NCI-H748 treated with DMSO at 0.1 percent for 48 hours (cell line): Measurements from ENCODE around the gene ZNF189.

Source experiments
- DNase-seq: peaks from one replicate; lab custom pipeline; 2025; lab: John Stamatoyannopoulos, UW

Gene ZNF189

GRCh38 chr9:101419863-101420262 is 21.2 kb downstream of the ZNF189 start:
- no peak for DNase-seq

DNA sequence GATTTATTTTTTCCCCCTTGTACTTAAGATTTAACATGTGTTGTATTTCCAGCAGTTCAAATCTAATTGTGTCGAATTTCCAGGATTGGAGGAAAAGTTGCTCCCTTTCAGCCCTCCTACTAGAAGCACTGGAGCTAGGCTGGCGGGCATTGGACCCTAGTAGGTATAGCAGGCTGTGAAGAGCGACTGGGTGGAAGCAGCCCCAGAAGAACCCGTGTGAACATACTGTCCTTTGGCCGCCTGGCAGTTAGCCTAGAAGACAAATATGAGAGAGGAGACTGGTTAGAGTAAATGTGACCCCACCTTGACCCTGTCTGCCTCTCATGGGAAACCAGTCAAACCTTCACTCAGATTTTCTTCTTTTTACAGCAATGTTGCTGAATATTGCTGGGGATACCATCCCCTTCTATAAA is 23.0 kb downstream of the ZNF189 start:
- DNase-seq: no peak

DNA sequence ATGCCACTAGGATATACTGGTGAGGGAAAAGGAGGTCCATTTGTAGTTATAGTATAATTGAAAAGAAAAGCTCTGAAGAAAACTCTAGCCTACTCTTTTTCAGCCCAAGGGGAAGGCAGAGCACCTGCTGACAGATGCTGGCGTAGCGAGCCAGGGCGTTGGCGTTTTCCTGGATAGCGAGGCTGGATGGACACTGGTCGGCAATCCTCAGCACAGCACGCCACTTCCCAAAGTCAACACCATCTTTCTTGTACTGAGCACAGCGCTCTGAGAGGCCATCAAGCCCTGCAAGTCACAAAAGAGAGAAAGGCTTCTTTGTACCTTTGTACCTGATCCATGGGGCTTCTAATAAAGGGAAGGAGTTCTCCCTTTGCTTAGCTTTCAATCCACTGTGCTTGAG is 28.7 kb downstream of the ZNF189 start:
- no peak for DNase-seq

DNA sequence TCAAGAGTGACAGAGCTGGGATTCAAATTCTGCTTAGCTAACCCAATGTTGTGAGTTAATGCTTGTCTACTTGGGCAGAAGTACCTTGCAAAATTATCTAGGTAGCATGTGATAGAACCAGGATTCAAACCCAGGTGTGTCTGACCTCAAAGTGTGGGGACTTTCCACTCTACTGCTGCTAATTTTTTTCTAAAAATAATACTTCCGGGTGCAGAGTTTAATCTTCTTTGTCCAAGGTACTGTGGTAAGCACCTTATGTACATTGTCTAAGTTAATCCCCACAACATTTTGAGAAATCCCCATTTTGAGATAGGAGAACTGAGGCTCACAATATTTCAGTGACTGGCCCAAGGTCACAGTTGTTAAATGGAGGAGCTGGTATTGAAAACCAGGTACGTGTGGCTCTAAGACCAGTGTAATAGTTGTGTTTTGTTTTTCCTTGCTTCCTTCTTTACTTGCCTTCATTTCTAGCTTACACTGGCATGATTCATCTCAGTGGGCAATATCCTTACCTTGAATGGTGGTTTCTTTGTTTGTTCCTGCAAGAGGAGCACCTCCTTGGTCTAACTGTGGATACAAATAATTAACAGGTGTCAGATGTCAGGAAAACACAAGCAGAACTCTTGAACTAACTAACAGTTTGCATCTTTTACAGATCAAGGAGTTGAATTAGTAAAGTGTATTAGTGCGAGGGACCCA is 29.5 kb downstream of the ZNF189 start:
- no peak for DNase-seq

- no peak for DNase-seq
Measured at GRCh38 chr9:101428909-101429308, 30.3 kb downstream of the ZNF189 start.

GRCh38 chr9:101429736-101430135 is 31.1 kb downstream of the ZNF189 start:
- no peak for DNase-seq

DNA sequence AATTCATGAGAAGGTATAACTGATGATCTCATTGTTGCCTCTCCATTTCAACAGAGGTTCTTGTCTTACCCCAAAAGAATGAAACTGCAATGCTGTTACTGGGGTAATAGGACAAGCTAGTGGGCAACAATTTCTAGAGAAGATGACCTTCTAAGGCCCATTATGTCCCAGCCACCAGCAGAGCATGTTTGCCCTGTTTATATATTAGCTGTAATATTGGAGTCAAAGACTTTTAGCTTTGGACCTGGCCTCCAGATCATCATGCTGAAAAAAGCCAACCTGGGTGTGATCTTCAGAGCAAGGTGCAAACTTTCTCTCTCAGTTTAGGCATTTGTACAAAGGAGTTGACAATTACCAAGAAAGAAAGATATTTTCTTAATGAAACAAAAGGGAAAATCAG is 33.5 kb downstream of the ZNF189 start:
- no peak for DNase-seq

GRCh38 chr9:101432740-101433139 is 34.1 kb downstream of the ZNF189 start:
- DNase-seq: no peak

- no peak for DNase-seq
Measured at GRCh38 chr9:101433229-101433628, 34.6 kb downstream of the ZNF189 start.

- DNase-seq: no peak
Measured at GRCh38 chr9:101434998-101435397, 36.3 kb downstream of the ZNF189 start.

DNA sequence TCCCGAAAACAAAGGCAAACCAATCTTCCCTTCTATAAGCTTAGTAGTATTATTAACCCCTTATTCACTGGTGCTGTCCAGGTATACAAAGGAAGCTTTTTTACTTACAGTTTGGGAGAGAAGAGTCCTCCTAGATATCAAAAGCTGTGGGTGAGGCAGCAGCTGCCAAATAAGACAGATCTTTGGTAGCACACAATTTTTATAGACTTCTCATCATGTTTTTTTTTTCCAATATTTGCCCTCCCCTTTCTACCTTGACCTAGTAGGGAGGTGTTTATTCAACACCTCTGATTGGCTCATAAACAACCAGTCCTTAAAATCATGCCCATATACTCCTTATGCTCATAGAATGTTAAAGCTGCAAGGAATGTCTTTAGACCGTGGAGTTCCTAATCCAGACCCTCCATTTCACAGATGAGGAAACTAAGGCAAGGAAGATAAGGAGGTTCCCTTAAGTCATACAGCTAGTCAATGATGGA is 37.0 kb downstream of the ZNF189 start, which contains the start of gene ALDOB:
ALDOB (minus strand) TSS at position 174 of the 479 bp plus-strand sequence. CDS start 4,887 bp downstream, outside the sequence.
- DNase-seq: no peak

DNA sequence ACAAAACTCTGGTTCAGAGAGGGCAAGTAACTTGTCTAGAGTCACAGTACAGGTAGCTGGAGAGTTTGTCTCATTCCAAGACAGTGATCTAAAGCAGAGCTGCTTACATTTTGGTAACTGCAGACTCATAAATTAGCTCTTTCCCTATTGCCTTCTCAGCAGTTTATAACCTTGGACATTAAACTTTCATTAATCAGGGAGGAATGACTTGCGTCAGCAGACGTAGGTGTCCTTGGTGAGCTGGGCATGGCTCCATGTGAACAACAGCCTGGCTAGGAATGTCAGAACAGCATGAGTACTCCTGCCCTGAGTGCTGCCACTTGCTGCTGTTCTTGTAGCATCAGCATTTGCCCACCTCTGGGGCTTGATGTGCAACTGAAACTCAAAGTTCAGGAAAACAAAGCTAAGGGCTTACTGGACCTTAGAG is 39.2 kb downstream of the ZNF189 start:
- no peak for DNase-seq

DNA sequence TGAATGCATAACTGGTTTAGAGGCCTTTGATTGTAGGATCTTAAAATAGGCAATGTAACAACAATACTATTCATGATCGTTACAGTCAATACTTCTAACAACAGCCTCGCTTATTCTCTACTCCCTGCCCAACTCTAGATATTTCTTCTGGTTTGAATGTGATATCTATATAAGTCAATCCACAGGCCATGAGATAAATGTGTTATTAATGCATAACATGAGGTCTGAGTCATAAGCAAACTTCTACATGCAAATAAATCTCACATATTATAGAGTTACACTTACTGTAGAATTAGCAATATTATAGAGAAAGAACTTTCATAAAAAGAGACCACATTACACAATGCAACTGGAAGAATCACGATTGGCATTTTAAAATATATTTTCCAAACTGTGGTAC is 39.9 kb downstream of the ZNF189 start:
- DNase-seq: no peak

DNA sequence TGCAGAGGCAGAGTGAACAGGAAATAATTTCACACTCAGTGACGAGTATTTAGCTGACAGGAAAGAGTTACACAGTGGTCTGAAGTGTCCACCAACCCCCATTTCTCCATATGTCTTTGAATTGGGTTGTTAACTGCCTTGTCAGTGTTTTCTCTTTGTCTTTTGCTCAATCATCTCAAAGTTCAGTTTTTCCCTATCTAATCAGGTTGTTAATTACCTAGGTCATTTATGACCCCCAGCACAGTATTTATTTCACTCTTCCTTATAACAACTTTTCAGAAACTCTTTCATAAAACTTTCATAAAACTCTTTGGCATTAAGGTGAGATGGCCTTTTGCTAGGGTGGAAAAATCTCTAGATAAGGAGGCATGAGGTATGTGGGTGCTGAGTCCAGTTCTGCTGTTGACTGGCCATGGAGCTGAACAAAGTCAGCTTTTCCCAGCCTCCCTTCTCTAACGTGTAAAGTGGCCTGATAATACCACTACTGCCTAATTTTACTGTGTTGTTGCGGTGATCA is 42.1 kb downstream of the ZNF189 start:
- no peak for DNase-seq

GRCh38 chr9:101442318-101442717 is 43.7 kb downstream of the ZNF189 start:
- no peak for DNase-seq

GRCh38 chr9:101442736-101443135 is 44.1 kb downstream of the ZNF189 start:
- no peak for DNase-seq

GRCh38 chr9:101443364-101443771 is 44.7 kb downstream of the ZNF189 start:
- no peak for DNase-seq

- no peak for DNase-seq
Measured at GRCh38 chr9:101445353-101446029, 46.8 kb downstream of the ZNF189 start.

- DNase-seq: no peak
Measured at GRCh38 chr9:101446732-101447131, 48.1 kb downstream of the ZNF189 start.

- no peak for DNase-seq
Measured at GRCh38 chr9:101448680-101449070, 50.0 kb downstream of the ZNF189 start.

- DNase-seq: peak; percentile 90
Measured at GRCh38 chr9:101449071-101449721, 50.5 kb downstream of the ZNF189 start.

DNA sequence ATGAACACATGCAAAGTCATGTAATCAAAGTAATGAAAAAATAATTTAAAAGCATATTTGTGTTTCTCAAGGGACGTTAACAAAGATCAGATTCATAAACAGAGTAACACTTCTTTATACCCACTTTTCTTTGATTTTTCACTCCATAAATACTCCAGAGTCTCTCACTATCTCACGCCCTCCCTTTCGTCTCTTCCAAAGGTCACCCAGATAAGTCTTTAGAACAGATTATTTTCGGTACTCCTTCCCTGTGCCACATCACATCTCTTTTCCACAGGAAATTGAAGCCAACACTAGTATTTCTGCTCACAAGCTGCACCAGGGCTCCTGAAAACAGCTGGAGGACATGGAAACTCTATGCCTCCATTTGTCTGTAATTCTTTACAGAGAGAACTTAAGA is 52.3 kb downstream of the ZNF189 start:
- DNase-seq: no peak

DNA sequence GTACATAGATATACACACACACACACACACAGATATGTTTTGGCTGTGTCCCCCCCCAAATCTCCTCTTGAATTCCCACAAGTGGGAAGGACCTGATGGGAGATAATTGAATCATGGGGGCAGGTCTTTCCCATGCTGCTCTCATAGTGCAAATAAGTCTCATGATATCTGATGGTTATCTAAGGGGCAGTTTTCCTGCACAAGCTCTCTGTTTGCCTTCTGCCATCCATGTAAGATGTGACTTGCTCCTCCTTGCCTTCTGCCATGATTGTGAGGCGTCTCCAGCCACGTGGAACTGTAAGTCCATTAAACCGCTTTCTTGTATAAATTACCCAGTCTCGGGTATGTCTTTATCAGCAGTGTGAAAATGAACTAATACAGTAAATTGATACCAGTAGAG is 52.8 kb downstream of the ZNF189 start:
- no peak for DNase-seq
